Stomach (tissue), 4 donors: Measurements from ENCODE around the gene NDEL1.

Experiments
- EP300 ChIP-seq: sonication (generic); formaldehyde crosslinking; IDR thresholded peaks from one replicate; pipeline ENCODE4 v1.6.1; 2017; ENCODE audit warnings: antibody characterized with exemption
- POLR2A ChIP-seq, 4 donors: fragments of 450-650 bp; IDR thresholded peaks; one replicate each; pipeline ENCODE4 v1.6.1; 2016; ENCODE audit warnings: antibody characterized with exemption in 4 of 4, control low read depth in 2 of 4, mild to moderate bottlenecking in 1 of 4, moderate library complexity in 1 of 4
- POLR2AphosphoS5 ChIP-seq, 3 donors: sonication (generic); formaldehyde crosslinking; IDR thresholded peaks; one replicate each; pipeline ENCODE4 v1.6.1; 2016; ENCODE audit warnings: antibody characterized with exemption in 3 of 3
- TF ChIP-seq, protein P1 (sequence below), 7 experiments: fragments of 450-650 bp in 4 of 7; fragments of 200-600 bp in 3 of 7; sonication (generic) in 3 of 7; IDR thresholded peaks; one replicate each; pipeline ENCODE4 v1.5.1; 2016 to 2019; ENCODE audit warnings: antibody characterized with exemption in 7 of 7, control low read depth in 2 of 7, mild to moderate bottlenecking in 1 of 7

DNA sequence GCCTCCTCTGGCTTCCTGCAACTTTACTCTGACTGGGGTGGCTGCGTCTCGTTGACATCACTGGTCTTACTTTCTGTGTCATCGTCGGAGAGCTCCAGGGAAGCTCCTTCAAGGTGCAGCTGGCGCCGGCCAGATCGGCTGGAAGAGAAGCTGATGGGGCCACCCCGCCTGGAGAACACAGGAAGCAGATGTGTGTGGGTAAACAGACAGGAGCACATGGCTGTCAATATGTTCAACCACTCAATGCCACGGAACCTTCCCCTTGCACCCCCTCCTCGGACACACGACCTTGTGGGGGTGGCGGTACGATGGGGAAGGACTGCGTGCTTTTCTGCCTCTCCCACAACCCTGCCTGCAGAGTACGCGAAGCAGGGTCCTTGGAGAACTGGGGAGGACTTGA, 40.1 kb downstream of the NDEL1 start:
- TF ChIP-seq, protein P1, sequence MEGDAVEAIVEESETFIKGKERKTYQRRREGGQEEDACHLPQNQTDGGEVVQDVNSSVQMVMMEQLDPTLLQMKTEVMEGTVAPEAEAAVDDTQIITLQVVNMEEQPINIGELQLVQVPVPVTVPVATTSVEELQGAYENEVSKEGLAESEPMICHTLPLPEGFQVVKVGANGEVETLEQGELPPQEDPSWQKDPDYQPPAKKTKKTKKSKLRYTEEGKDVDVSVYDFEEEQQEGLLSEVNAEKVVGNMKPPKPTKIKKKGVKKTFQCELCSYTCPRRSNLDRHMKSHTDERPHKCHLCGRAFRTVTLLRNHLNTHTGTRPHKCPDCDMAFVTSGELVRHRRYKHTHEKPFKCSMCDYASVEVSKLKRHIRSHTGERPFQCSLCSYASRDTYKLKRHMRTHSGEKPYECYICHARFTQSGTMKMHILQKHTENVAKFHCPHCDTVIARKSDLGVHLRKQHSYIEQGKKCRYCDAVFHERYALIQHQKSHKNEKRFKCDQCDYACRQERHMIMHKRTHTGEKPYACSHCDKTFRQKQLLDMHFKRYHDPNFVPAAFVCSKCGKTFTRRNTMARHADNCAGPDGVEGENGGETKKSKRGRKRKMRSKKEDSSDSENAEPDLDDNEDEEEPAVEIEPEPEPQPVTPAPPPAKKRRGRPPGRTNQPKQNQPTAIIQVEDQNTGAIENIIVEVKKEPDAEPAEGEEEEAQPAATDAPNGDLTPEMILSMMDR (IDR thresholded peaks at IDR 0.05) = no peak
- no peak for TF ChIP-seq POLR2A (IDR thresholded peaks at IDR 0.05)
- TF ChIP-seq EP300 = no peak
- TF ChIP-seq POLR2AphosphoS5 (IDR thresholded peaks at IDR 0.05) = no peak
